HCT116 (cell line): ENCODE results near the gene TCF7L2. TPM values are rescaled to one million over a fixed set of nuclear protein-coding genes. Genes with fewer than 3 reads are reported as not detected.
A peak's percentile ranks its signal among the peaks of the same experiment; 100 is the strongest.

Experiments
- ATAC-seq: fragments of 200-7000 bp; cut with Tn5 transposase; 2 replicates; pipeline ENCODE4 v1.9.1; 2020; ENCODE audit warnings: mild to moderate bottlenecking, moderate library complexity
- BruUV-seq: library from RNA; stranded (reverse); fragments of 400-500 nt; replicated peaks from 2 replicates; lab custom pipeline; 2021; lab: Mats Ljungman, UMichigan
- CTCF ChIA-PET: fragments of 300-600 bp; sonication (Branson Sonifier 250); formaldehyde crosslinking; loops from one replicate; lab custom pipeline; 2021; ENCODE audit warnings: antibody characterized with exemption; lab: Charles Lee
- POLR2A ChIA-PET: fragments of 300-600, 350-600 bp; sonication (Branson Sonifier 250); formaldehyde crosslinking; loops from one replicate; lab custom pipeline; 2021; ENCODE audit warnings: antibody characterized with exemption; lab: Charles Lee
- RAD21 ChIA-PET, 2 experiments: fragments of 300-600 bp; sonication (Branson Sonifier 250); formaldehyde crosslinking; loops; one replicate each; lab custom pipeline; 2023; ENCODE audit warnings: low total read pairs in 2 of 2; ENCODE audit not compliant: uncharacterized antibody in 2 of 2, unreplicated experiment in 2 of 2, low non-redundant PET in 1 of 2; lab: Charles Lee
- DNase-seq: peaks from one replicate; pipeline ENCODE4 v3.0.0-alpha.2; 2010; ENCODE audit warnings: low read depth, low spot score
- H2AFZ ChIP-seq: fragments of 200-600 bp; shearing (Covaris generic), sonication (generic); 2 replicates; pipeline ENCODE4 v1.6.1; 2017; ENCODE audit warnings: low read depth, mixed run types, mixed read lengths, antibody characterized with exemption, low read length; ENCODE audit not compliant: poor library complexity, severe bottlenecking
- H3K27ac ChIP-seq: 2 replicates; pipeline ENCODE4 v1.5.1; 2012; ENCODE audit warnings: low read depth, low read length
- H3K27me3 ChIP-seq: fragments of 200-600 bp; sonication (generic); 2 replicates; pipeline ENCODE4 v1.6.1; 2016; ENCODE audit warnings: mixed run types, low read length, mixed read lengths; ENCODE audit not compliant: insufficient read depth
- H3K36me3 ChIP-seq, 2 experiments: fragments of 200-500 bp in 1 of 2; fragments of 200-600 bp in 1 of 2; sonication (Bioruptor generic) in 1 of 2; sonication (generic) in 1 of 2; 2 replicates each; pipeline versions ENCODE4 v1.5.1 to v1.6.1; 2014 to 2016; ENCODE audit warnings: low read length in 2 of 2, inconsistent platforms in 1 of 2, mixed read lengths in 1 of 2, mixed run types in 1 of 2; ENCODE audit not compliant: insufficient read depth in 2 of 2, control insufficient read depth in 1 of 2
- H3K4me1 ChIP-seq, 2 experiments: fragments of 200-600 bp in 1 of 2; sonication (generic) in 1 of 2; 2 replicates each; pipeline versions ENCODE4 v1.5.1 to v1.6.1; 2012 to 2017; ENCODE audit warnings: low read length in 2 of 2, inconsistent platforms in 1 of 2, mild to moderate bottlenecking in 1 of 2, mixed read lengths in 1 of 2, mixed run types in 1 of 2, moderate library complexity in 1 of 2; ENCODE audit not compliant: insufficient read depth in 2 of 2, control insufficient read depth in 1 of 2
- H3K4me2 ChIP-seq: fragments of 200-600 bp; sonication (generic); 2 replicates; pipeline ENCODE4 v1.6.1; 2017; ENCODE audit warnings: mixed run types, low read length, mixed read lengths
- H3K4me3 ChIP-seq, 2 experiments: fragments of 200-600 bp in 1 of 2; sonication (generic) in 1 of 2; replicated peaks in 1 of 2; 2 replicates each; pipeline ENCODE4 v1.5.1; 2011 to 2016; ENCODE audit warnings: low read length in 2 of 2, control low read depth in 1 of 2, low read depth in 1 of 2, mild to moderate bottlenecking in 1 of 2, mixed read lengths in 1 of 2, mixed run types in 1 of 2
- H3K79me2 ChIP-seq: fragments of 200-600 bp; sonication (generic); 2 replicates; pipeline ENCODE4 v1.6.1; 2017; ENCODE audit warnings: mild to moderate bottlenecking, mixed run types, low read length, moderate library complexity, mixed read lengths; ENCODE audit not compliant: insufficient read depth
- H3K9ac ChIP-seq: fragments of 200-600 bp; sonication (generic); 2 replicates; pipeline ENCODE4 v1.6.1; 2016; ENCODE audit warnings: low read length, mixed read lengths
- H3K9me2 ChIP-seq: fragments of 200-600 bp; sonication (generic), shearing (Covaris generic); 2 replicates; pipeline ENCODE4 v1.6.1; 2017; ENCODE audit warnings: mixed run types, mild to moderate bottlenecking, moderate library complexity; ENCODE audit not compliant: insufficient read depth
- H3K9me3 ChIP-seq, 2 experiments: fragments of 200-500 bp in 1 of 2; fragments of 200-600 bp in 1 of 2; sonication (Bioruptor generic) in 1 of 2; sonication (generic) in 1 of 2; 2 replicates each; pipeline ENCODE4 v1.6.1; 2014 to 2017; ENCODE audit warnings: low read length in 2 of 2, mixed read lengths in 2 of 2, inconsistent platforms in 1 of 2, low read depth in 1 of 2, mild to moderate bottlenecking in 1 of 2, mixed run types in 1 of 2, moderate library complexity in 1 of 2; ENCODE audit not compliant: control insufficient read depth in 1 of 2, insufficient read depth in 1 of 2
- H4K20me1 ChIP-seq: fragments of 200-600 bp; sonication (generic), shearing (Covaris generic); 2 replicates; pipeline ENCODE4 v1.6.1; 2017; ENCODE audit warnings: mixed run types, mild to moderate bottlenecking, moderate library complexity; ENCODE audit not compliant: insufficient read depth
- ATF3 ChIP-seq: IDR thresholded peaks from 2 replicates; pipeline ENCODE4 v1.6.1; 2012
- CBX3 ChIP-seq: IDR thresholded peaks from 2 replicates; pipeline ENCODE4 v1.6.1; 2012; ENCODE audit warnings: low read depth
- ELF1 ChIP-seq: IDR thresholded peaks from 2 replicates; pipeline ENCODE4 v1.6.1; 2012; ENCODE audit warnings: low read depth, borderline replicate concordance
- EZH2phosphoT487 ChIP-seq: fragments of 200-600 bp; IDR thresholded peaks from 2 replicates; pipeline ENCODE4 v1.6.1; 2018; ENCODE audit warnings: antibody characterized with exemption, borderline replicate concordance
- JUND ChIP-seq: IDR thresholded peaks from 2 replicates; pipeline ENCODE4 v1.6.1; 2012
- SIN3A ChIP-seq: IDR thresholded peaks from 2 replicates; pipeline ENCODE4 v1.6.1; 2012; ENCODE audit warnings: low read depth
- SP1 ChIP-seq: IDR thresholded peaks from 2 replicates; pipeline ENCODE4 v1.6.1; 2012; ENCODE audit warnings: low read depth
- TCF7L2 ChIP-seq: IDR thresholded peaks from 2 replicates; pipeline ENCODE4 v1.7.0; 2011; ENCODE audit warnings: borderline replicate concordance, inconsistent platforms; ENCODE audit not compliant: insufficient read depth, insufficient read length; ENCODE audit errors: extremely low read depth
- YY1 ChIP-seq: IDR thresholded peaks from 2 replicates; pipeline ENCODE4 v1.6.1; 2011; ENCODE audit warnings: low read length, low read depth, moderate library complexity, mild to moderate bottlenecking; ENCODE audit not compliant: insufficient replicate concordance; ENCODE audit errors: extremely low read depth
- ZNF274 ChIP-seq: fragments of 200-500 bp; sonication (Bioruptor generic); IDR thresholded peaks from 2 replicates; pipeline ENCODE4 v1.6.1; 2014; ENCODE audit warnings: mild to moderate bottlenecking, low read depth, low read length, inconsistent platforms
- intact Hi-C: fragments of 100-400 bp; cut with micrococcal nuclease; formaldehyde crosslinking; loops from 2 replicates; pipeline ENCODE4 v1.10.0; 2022
- total RNA-seq: library from RNA; stranded (reverse); gene quantifications from one replicate; pipeline ENCODE4 v1.2.1, GENCODE V29; 2021; ENCODE audit not compliant: unreplicated experiment
- TF ChIP-seq, protein P1 (sequence below): IDR thresholded peaks from 2 replicates; pipeline ENCODE4 v1.6.1; 2012
- TF ChIP-seq, protein P2 (sequence below): IDR thresholded peaks from 2 replicates; pipeline ENCODE4 v1.6.1; 2012; ENCODE audit warnings: low read depth

TCF7L2 gene
- total RNA-seq, 1 experiment from 2014 or later, result 164 TPM

DNA sequence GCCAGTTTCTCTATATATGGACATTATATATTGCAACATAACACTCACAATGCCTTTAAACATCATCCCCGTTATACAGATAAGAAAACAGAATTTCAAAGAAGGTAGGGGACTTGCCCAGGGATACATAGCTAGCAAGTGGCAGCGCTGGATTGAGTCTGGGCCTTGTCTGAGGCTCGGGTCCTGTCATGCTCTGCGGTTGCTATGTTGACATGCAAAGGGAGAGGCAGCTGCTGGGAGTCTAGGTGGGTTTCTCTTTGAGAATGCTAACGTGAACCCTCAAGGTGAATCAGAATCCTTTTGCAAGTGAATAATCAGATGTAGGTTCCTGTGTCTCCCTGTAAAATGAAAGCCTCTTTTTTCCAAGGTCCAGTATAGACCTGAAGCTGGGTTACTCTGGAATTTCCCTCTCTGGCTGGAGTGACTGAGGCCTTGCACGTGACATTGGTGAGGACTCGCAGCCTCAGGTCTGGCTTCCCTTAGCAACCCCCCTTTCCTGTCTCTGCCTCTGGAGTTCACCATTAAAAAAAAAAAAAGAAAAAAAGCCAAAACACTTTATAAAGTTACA is 38.9 kb downstream of the TCF7L2 start (continued):
- no peak for TF ChIP-seq ATF3
- TF ChIP-seq EZH2phosphoT487, result no peak
- no peak for TF ChIP-seq ELF1
- no peak for TF ChIP-seq JUND
- no peak for TF ChIP-seq ZNF274
- TF ChIP-seq, protein P1, sequence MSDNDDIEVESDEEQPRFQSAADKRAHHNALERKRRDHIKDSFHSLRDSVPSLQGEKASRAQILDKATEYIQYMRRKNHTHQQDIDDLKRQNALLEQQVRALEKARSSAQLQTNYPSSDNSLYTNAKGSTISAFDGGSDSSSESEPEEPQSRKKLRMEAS, result no peak

GRCh38 chr10:112989826-112990225 is 39.8 kb downstream of the TCF7L2 start:
- peaks cover 44% of the 10 kb centered on the region for H4K20me1 ChIP-seq
- H3K9ac ChIP-seq, result no peak overlapping the region
- no peaks in the 10 kb centered on the region for H3K9me3 ChIP-seq
- no peak overlapping the region for H3K4me3 ChIP-seq
- H3K4me2 ChIP-seq, result no peak overlapping the region
- POLR2A ChIA-PET, result no interaction called here
- RAD21 ChIA-PET, result interaction anchor here (0.7 to 1.0 kb wide), 2 partner anchors 84 to 470 kb away, joined by 3 read pairs; no protein-coding TSS in a partner anchor
- H3K27me3 ChIP-seq, result no peaks in the 10 kb centered on the region
- peaks cover 33 to 54% of the 10 kb centered on the region in 2 experiments for H3K4me1 ChIP-seq
- peaks cover 99% of the 10 kb centered on the region for H3K79me2 ChIP-seq
- CTCF ChIA-PET, result no interaction called here
- intact Hi-C loops, result no loop called here
- no peak for ATAC-seq
- no peak for DNase-seq
- peaks cover 58 to 62% of the 10 kb centered on the region in 2 experiments for H3K36me3 ChIP-seq
- TF ChIP-seq, protein P2, sequence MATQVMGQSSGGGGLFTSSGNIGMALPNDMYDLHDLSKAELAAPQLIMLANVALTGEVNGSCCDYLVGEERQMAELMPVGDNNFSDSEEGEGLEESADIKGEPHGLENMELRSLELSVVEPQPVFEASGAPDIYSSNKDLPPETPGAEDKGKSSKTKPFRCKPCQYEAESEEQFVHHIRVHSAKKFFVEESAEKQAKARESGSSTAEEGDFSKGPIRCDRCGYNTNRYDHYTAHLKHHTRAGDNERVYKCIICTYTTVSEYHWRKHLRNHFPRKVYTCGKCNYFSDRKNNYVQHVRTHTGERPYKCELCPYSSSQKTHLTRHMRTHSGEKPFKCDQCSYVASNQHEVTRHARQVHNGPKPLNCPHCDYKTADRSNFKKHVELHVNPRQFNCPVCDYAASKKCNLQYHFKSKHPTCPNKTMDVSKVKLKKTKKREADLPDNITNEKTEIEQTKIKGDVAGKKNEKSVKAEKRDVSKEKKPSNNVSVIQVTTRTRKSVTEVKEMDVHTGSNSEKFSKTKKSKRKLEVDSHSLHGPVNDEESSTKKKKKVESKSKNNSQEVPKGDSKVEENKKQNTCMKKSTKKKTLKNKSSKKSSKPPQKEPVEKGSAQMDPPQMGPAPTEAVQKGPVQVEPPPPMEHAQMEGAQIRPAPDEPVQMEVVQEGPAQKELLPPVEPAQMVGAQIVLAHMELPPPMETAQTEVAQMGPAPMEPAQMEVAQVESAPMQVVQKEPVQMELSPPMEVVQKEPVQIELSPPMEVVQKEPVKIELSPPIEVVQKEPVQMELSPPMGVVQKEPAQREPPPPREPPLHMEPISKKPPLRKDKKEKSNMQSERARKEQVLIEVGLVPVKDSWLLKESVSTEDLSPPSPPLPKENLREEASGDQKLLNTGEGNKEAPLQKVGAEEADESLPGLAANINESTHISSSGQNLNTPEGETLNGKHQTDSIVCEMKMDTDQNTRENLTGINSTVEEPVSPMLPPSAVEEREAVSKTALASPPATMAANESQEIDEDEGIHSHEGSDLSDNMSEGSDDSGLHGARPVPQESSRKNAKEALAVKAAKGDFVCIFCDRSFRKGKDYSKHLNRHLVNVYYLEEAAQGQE, result no peak
- TF ChIP-seq YY1 (no peak), SP1 (no peak), SIN3A (no peak), CBX3 (no peak), TCF7L2 (no peak)
- TF ChIP-seq, all 23 proteins: peak for 0
- Histone ChIP-seq H2AFZ (no peak overlapping the region), H3K9me2 (no peaks in the 10 kb centered on the region), H3K27ac (0 out of 2 replicates have a peak overlapping the region, but pooled peaks have one; percentile 8)
- no TSS peak for BruUV-seq
